HepG2 (cell line): ENCODE measurements around the gene SURF6. TPM values are rescaled to one million over a fixed set of nuclear protein-coding genes. Genes with fewer than 3 reads are reported as not detected.

Experiments used
- AGO2 ChIP-seq: fragments of 200-400 bp; formaldehyde crosslinking; optimal IDR thresholded peaks from 2 replicates; pipeline ENCODE3; 2017; ENCODE audit warnings: mild to moderate bottlenecking, low read depth, low read length, moderate library complexity
- EP300 ChIP-seq, 3 experiments: sonication (generic) in 1 of 3; formaldehyde crosslinking in 1 of 3; IDR thresholded peaks; 2 replicates each; pipeline versions ENCODE4 v1.5.1 to v1.6.1; 2011 to 2020; ENCODE audit warnings: low read depth in 2 of 3, low read length in 2 of 3, borderline replicate concordance in 1 of 3, improper control_type of control experiment in 1 of 3, mild to moderate bottlenecking in 1 of 3, missing genetic modification reagents in 1 of 3, moderate library complexity in 1 of 3
- EZH2 ChIP-seq: conservative IDR thresholded peaks from 2 replicates; pipeline ENCODE4 v1.6.1; 2012; ENCODE audit warnings: mild to moderate bottlenecking, low read depth, low read length, moderate library complexity
- FOXJ3 ChIP-seq: sonication (generic); formaldehyde crosslinking; IDR thresholded peaks from 2 replicates; pipeline ENCODE4 v1.4.0; 2020; ENCODE audit warnings: missing genetic modification reagents, mild to moderate bottlenecking, borderline replicate concordance
- HNF4G ChIP-seq, 2 experiments: sonication (generic) in 1 of 2; formaldehyde crosslinking in 1 of 2; IDR thresholded peaks; 2 replicates each; pipeline versions ENCODE4 v1.4.0 to v1.6.1; 2011 to 2020; ENCODE audit warnings: borderline replicate concordance in 2 of 2, low read depth in 2 of 2, mild to moderate bottlenecking in 2 of 2, low read length in 1 of 2, missing genetic modification reagents in 1 of 2, moderate library complexity in 1 of 2
- MTA3 ChIP-seq: sonication (generic); formaldehyde crosslinking; IDR thresholded peaks from 2 replicates; pipeline ENCODE4 v1.4.0; 2020; ENCODE audit warnings: missing genetic modification reagents
- NR2C2 ChIP-seq: sonication (generic); formaldehyde crosslinking; IDR thresholded peaks from 2 replicates; pipeline ENCODE4 v1.4.0; 2020; ENCODE audit warnings: missing genetic modification reagents, mild to moderate bottlenecking, moderate library complexity, borderline replicate concordance
- RXRB ChIP-seq: IDR thresholded peaks from 2 replicates; pipeline ENCODE4 v1.6.1; 2016; ENCODE audit warnings: borderline replicate concordance, missing genetic modification reagents, missing compliant biosample characterization
- SOX13 ChIP-seq, 3 experiments: fragments of 450-650 bp in 1 of 3; sonication (generic) in 1 of 3; formaldehyde crosslinking in 1 of 3; IDR thresholded peaks in 2 of 3; conservative IDR thresholded peaks in 1 of 3; 2 replicates each; pipeline versions ENCODE4 v1.5.0 to v1.6.1; 2016 to 2020; ENCODE audit warnings: antibody characterized with exemption in 1 of 3, mild to moderate bottlenecking in 1 of 3, missing compliant biosample characterization in 1 of 3, missing genetic modification reagents in 1 of 3, moderate library complexity in 1 of 3
- ZBTB42 ChIP-seq: sonication (generic); formaldehyde crosslinking; IDR thresholded peaks from 2 replicates; pipeline ENCODE4 v1.5.0; 2020; ENCODE audit warnings: mild to moderate bottlenecking, missing genetic modification reagents
- ZBTB7B ChIP-seq: sonication (generic); formaldehyde crosslinking; IDR thresholded peaks from 2 replicates; pipeline ENCODE4 v1.4.0; 2020; ENCODE audit warnings: missing genetic modification reagents
- ZNF788 ChIP-seq: sonication (generic); formaldehyde crosslinking; IDR thresholded peaks from 2 replicates; pipeline ENCODE4 v1.5.0; 2020; ENCODE audit warnings: mild to moderate bottlenecking, missing genetic modification reagents, borderline replicate concordance
- polyA plus RNA-seq, 8 experiments: library from polyadenylated mRNA; depleted of rRNA in 3 of 8; stranded (reverse) in 7 of 8; unstranded in 1 of 8; fragments of >200 nt; fragmentation: Illumina TruSeq in 4 of 8; extraction: Trizol in 4 of 8; gene quantifications; 2 replicates each; pipeline versions ENCODE4 v1.2.1 to v1.2.3, GENCODE V29; 2011 to 2016; ENCODE audit warnings: low read depth in 4 of 8, missing spikeins in 1 of 8, mixed read lengths in 1 of 8; ENCODE audit not compliant: insufficient read depth in 1 of 8
- total RNA-seq, 5 experiments: library from RNA; depleted of rRNA; stranded (reverse); fragments of >200 nt; fragmentation: Illumina TruSeq; extraction: Trizol; gene quantifications; 2 replicates each; pipeline ENCODE4 v1.2.3, GENCODE V29; 2016; ENCODE audit warnings: low read depth in 1 of 5
- TF ChIP-seq, protein P1 (sequence below): sonication (generic); formaldehyde crosslinking; IDR thresholded peaks from 2 replicates; pipeline ENCODE4 v1.5.0; 2020; ENCODE audit warnings: missing genetic modification reagents
- TF ChIP-seq, protein P2 (sequence below), 2 experiments: sonication (generic) in 1 of 2; formaldehyde crosslinking in 1 of 2; IDR thresholded peaks; 2 replicates each; pipeline versions ENCODE4 v1.6.1 to v1.9.0; 2014 to 2022; ENCODE audit warnings: antibody characterized with exemption in 1 of 2, borderline replicate concordance in 1 of 2, inconsistent platforms in 1 of 2, low read depth in 1 of 2, missing genetic modification reagents in 1 of 2
- TF ChIP-seq, protein P3 (sequence below): sonication (generic); formaldehyde crosslinking; IDR thresholded peaks from 2 replicates; pipeline ENCODE4 v1.4.0; 2020; ENCODE audit warnings: missing genetic modification reagents

SURF6 gene
- total and polyA plus RNA-seq, 2 of the 13 experiments (the other 11 are each of a cell fraction or from before 2014, with no cell fraction given): 5.9 to 14.7 TPM

DNA sequence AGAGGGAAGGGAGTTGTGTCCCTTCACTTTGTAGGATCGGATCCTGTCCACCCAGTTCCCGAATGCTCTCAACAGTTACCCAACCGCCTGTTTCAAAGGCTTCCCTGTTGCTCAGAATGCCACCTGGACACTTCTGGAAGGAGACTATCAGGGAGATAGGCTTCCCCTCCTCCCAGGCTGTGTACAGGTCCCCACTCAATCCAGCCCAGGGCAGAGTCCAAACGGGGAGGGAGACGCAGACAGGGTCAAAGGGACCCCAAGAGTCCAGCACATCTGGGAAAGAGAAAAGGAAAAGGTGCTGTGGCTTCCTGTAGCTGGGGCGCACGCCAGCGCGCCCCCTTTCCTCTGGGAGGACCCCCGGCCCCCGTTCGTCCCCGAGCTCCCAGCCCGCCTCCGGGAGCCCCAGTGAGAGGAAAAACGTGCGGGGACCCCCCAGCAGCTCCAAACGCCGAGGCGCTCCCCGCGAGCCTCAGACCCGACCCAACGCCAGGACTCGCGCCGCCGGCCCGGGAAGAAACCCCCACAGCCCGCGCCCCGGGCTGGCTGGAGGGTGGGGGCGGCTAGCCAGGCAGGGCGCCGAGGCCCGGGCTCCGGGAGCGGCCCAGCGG lies 39.2 kb upstream of the SURF6 start (continued):
- TF ChIP-seq, protein P1, sequence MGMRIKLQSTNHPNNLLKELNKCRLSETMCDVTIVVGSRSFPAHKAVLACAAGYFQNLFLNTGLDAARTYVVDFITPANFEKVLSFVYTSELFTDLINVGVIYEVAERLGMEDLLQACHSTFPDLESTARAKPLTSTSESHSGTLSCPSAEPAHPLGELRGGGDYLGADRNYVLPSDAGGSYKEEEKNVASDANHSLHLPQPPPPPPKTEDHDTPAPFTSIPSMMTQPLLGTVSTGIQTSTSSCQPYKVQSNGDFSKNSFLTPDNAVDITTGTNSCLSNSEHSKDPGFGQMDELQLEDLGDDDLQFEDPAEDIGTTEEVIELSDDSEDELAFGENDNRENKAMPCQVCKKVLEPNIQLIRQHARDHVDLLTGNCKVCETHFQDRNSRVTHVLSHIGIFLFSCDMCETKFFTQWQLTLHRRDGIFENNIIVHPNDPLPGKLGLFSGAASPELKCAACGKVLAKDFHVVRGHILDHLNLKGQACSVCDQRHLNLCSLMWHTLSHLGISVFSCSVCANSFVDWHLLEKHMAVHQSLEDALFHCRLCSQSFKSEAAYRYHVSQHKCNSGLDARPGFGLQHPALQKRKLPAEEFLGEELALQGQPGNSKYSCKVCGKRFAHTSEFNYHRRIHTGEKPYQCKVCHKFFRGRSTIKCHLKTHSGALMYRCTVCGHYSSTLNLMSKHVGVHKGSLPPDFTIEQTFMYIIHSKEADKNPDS (CRISPR knock-in tag): peak; percentile 41; the same call in 1 of the 2 replicates
- peak; percentile 86 for TF ChIP-seq HNF4G (IDR thresholded peaks at IDR 0.05; ENCODE audit: borderline replicate concordance, low read depth, low read length)
- TF ChIP-seq HNF4G (CRISPR knock-in tag; IDR thresholded peaks at IDR 0.05; ENCODE audit: borderline replicate concordance, low read depth): no peak
- TF ChIP-seq RXRB (CRISPR knock-in tag): no peak
- TF ChIP-seq, protein P2, sequence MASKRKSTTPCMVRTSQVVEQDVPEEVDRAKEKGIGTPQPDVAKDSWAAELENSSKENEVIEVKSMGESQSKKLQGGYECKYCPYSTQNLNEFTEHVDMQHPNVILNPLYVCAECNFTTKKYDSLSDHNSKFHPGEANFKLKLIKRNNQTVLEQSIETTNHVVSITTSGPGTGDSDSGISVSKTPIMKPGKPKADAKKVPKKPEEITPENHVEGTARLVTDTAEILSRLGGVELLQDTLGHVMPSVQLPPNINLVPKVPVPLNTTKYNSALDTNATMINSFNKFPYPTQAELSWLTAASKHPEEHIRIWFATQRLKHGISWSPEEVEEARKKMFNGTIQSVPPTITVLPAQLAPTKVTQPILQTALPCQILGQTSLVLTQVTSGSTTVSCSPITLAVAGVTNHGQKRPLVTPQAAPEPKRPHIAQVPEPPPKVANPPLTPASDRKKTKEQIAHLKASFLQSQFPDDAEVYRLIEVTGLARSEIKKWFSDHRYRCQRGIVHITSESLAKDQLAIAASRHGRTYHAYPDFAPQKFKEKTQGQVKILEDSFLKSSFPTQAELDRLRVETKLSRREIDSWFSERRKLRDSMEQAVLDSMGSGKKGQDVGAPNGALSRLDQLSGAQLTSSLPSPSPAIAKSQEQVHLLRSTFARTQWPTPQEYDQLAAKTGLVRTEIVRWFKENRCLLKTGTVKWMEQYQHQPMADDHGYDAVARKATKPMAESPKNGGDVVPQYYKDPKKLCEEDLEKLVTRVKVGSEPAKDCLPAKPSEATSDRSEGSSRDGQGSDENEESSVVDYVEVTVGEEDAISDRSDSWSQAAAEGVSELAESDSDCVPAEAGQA (IDR thresholded peaks at IDR 0.05; ENCODE audit: low read depth): no peak
- TF ChIP-seq, protein P2 (CRISPR knock-in tag; IDR thresholded peaks at IDR 0.05; ENCODE audit: borderline replicate concordance): peak; percentile 12; the same call in 1 of the 2 replicates
- TF ChIP-seq, protein P3, sequence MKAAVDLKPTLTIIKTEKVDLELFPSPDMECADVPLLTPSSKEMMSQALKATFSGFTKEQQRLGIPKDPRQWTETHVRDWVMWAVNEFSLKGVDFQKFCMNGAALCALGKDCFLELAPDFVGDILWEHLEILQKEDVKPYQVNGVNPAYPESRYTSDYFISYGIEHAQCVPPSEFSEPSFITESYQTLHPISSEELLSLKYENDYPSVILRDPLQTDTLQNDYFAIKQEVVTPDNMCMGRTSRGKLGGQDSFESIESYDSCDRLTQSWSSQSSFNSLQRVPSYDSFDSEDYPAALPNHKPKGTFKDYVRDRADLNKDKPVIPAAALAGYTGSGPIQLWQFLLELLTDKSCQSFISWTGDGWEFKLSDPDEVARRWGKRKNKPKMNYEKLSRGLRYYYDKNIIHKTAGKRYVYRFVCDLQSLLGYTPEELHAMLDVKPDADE (CRISPR knock-in tag): 0 out of 2 replicates have a peak, but pooled peaks have one; percentile 37
- TF ChIP-seq NR2C2: peak; percentile 54; the same call in 1 of the 2 replicates
- peak; percentile 51; the same call in 1 of the 2 replicates for TF ChIP-seq ZNF788 (CRISPR knock-in tag)
- TF ChIP-seq SOX13 (IDR thresholded peaks at IDR 0.05): no peak
- no peak for TF ChIP-seq SOX13 (CRISPR knock-in tag; conservative IDR thresholded peaks at IDR 0.05 in 1 of 2, IDR thresholded peaks at IDR 0.05 in 1 of 2)
- peak in 1 of 2 experiments; percentile 17; a peak in 1 of 4 replicates for TF ChIP-seq EP300 (IDR thresholded peaks at IDR 0.05; ENCODE audit: low read depth in 2 of 2, low read length in 2 of 2)
- TF ChIP-seq EP300 (CRISPR knock-in tag; IDR thresholded peaks at IDR 0.05; ENCODE audit: borderline replicate concordance): no peak
- TF ChIP-seq AGO2: peak; percentile 80
- TF ChIP-seq ZBTB7B (CRISPR knock-in tag): peak; percentile 69; the same call in 1 of the 2 replicates
- 0 out of 2 replicates have a peak, but pooled peaks have one; percentile 44 for TF ChIP-seq ZBTB42
- no peak for TF ChIP-seq EZH2
- TF ChIP-seq FOXJ3 (CRISPR knock-in tag): 0 out of 2 replicates have a peak, but pooled peaks have one; percentile 32
- no peak for TF ChIP-seq MTA3
